Putamen (tissue), 1 donor: ENCODE data around the gene MAD2L2.

Source experiments
- DNase-seq: peaks from one replicate; pipeline ENCODE4 v3.0.0-alpha.2; 2016; ENCODE audit warnings: low spot score

MAD2L2 gene

DNA sequence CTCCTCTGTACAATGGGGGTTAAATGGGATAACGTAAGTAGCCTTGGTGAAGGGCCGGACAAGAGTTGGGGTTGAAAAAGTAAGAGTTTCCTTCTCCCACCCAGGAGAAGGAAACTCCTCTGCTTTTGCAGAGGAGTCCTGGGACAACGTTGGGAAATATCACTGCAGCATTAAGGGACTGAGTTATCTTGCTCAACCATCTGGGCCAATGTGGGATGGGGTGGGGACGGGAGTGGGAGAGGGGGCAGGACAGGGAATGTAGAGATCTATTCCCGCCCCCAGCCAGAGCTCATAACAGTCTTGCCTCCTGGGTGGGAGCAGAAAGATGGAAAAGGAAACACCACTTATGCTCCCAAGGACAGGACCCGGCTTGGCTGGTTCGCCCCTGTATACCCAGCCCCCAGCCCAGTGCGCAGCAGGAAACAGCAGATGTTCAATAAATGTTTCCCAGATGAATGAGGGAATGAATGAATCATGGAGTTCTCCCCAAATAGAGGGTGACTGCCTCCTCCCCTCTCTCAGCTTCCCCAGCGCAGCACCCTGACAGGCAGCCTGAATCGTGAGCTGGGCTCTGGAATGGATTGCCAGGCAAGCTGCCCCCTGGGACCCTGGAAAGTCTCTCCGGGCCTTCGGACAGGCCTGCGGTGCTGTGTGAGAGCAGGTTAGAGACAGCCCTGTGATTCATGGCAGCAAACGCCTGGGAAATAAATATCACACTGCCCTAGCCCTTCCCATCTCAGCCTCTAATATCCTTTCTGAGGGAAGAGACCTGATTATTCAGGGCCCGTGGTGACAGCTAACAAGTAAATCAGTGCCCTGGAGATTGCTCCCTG is 51.5 kb downstream of the MAD2L2 start:
- DNase-seq, result no peak

DNA sequence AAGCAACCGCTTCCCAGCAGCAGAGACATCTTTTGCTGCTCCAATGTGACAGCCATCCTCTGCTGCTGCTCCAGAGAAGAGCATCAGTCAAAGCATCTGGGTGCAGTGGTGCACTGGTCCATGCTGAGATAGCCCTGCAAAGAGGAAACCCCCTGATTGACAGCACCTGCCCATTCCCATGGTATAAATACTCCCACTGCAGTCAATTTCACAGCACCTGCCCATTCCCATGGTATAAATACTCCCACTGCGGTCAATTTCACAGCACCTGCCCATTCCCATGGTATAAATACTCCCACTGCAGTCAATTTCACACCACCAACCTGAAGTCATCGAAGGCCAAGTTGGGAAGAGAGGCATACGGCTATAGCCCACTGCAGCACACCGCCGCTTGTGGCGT is 52.2 kb downstream of the MAD2L2 start:
- no peak for DNase-seq

DNA sequence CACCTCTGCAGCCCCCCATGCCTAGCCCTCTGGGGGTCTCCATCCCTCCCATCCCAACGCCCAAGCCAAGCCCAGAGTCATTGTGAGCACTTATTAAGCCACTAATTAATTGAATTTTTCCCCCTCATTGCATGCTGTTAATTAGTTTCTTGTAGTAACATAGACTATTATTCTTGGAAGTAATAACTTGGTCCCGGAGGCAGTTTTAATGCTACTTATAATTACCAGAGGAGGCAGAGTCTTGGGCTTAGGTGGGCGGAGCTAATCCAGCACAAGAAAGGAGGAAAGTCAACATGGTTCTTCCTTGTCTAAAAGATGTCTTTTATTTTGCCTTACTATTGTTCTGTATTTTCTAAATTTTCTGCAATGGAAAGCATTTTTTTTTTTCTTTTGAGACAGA is 54.4 kb downstream of the MAD2L2 start:
- DNase-seq, result no peak
